Fibroblast of skin of abdomen (primary cell): Measurements from ENCODE around the gene ELOVL6.

Source experiments
- DNase-seq: peaks from one replicate; pipeline ENCODE4 v3.0.0-alpha.2; 2013

ELOVL6 gene

DNA sequence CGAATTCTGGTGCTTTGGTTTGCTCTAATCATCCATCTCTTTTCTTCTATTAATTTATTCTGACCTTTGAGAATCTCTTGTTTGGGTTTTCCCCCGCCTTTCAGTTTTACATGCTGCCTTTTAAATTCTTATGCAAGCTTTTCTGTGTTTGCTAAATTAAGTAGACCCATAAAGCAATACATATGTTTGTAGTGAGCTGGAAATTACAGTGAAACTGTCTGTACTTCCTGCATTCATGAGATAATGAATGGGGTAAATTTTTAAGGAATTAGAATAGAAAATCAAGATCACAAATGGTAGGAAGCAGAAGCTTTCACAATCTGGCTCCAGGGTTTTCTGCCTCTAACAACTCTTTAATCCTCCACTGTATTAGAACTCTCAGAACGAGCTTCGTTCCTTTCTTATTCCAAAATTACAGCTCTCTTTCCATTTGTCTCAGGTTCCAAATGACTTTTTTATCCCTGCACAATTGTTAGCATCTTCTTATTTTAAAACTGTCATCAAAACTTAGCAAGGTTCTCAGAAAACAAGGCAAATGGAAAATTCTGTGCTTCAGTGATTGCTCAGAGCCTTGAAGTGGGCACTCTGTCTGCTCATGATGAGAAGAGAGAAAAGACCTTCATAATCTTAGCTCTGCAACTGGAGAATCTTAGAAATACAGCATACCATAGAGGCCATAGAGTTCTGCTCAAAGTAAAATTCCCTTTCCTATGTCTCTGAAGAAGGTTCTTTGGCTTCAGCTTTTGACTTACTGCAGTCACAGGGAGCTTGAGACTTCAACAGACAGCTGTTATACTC, 177.6 kb downstream of the ELOVL6 start:
- peak; percentile 28 for DNase-seq

DNA sequence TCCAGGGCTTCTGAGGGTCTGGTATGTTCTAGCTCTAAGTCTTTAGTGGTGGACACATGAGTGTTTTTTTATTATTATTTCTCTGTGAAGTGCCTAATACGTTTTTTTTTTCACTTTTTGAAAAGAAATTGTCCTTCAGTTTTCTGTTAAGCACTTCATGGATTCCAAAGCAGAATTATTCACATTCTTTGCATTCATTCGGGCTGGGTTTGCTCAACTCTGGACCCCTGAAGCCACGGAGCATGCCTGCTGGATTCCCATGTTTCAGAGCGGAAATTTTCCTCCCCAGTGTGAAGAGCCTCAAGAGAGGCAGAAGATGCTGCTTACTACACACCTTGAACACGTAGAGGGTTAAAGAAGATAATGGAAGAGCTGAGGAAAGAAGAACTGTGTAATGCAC, 178.3 kb downstream of the ELOVL6 start:
- DNase-seq: peak; percentile 71

- no peak for DNase-seq
Observed at GRCh38 chr4:110019153-110019552, 179.3 kb downstream of the ELOVL6 start.

- DNase-seq: no peak
Observed at GRCh38 chr4:110014233-110014632, 184.2 kb downstream of the ELOVL6 start.

GRCh38 chr4:110012917-110013316, 185.5 kb downstream of the ELOVL6 start:
- DNase-seq: no peak

- no peak for DNase-seq
Observed at GRCh38 chr4:110010797-110011196, 187.6 kb downstream of the ELOVL6 start.

GRCh38 chr4:110009550-110009949, 188.9 kb downstream of the ELOVL6 start:
- DNase-seq: no peak

GRCh38 chr4:110008540-110008939, 189.9 kb downstream of the ELOVL6 start:
- no peak for DNase-seq

GRCh38 chr4:110007217-110007616, 191.2 kb downstream of the ELOVL6 start:
- no peak for DNase-seq

DNA sequence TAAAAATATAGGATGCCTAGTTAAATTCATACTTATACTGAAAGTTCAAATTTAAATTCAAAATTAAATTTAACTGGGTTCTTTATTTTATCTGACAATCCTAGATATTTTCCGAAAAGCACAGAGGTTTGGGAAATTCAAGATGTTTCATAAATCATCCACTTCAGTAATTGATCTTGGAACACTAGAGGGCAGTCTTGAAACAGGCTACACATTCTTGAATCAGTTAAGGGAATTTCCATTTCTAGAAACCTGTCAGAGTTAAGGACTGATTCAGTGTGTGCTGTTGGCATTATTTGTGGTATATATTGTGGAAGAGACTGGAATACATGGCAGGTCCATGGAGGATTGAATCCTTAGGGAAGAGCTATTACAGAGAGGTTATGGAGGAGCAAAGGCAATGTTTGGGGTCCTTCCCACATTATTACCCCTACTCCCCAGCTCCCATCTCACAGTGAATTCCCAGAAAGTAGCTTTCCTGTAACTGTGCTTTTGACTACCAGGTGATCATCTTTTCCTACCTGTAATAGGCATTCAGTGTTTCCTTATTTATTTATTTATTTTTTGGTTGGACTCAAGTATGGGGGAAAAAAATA, 192.9 kb downstream of the ELOVL6 start:
- peak; percentile 68 for DNase-seq

DNA sequence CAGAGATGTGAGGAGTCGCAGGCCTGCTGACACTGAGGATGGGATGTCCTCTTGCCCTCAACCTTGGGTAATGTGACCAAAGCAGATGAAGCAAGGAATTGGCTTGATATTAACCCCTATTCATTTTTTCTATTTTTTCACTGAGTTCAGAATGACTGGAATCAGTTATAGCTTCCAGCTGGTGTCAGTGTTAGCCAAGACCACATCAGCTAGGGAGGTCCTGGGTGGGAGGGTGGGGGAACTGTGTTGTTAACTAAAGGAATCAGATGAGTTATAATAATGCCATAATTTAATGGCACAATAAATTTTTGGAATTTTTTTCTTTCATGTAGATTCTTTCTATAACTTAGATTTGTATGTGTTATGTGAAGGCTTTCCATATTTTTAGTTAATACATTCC, 193.9 kb downstream of the ELOVL6 start:
- DNase-seq: no peak

GRCh38 chr4:110003401-110004187, 194.8 kb downstream of the ELOVL6 start:
- no peak for DNase-seq

GRCh38 chr4:110002326-110002725, 196.1 kb downstream of the ELOVL6 start:
- no peak for DNase-seq

DNA sequence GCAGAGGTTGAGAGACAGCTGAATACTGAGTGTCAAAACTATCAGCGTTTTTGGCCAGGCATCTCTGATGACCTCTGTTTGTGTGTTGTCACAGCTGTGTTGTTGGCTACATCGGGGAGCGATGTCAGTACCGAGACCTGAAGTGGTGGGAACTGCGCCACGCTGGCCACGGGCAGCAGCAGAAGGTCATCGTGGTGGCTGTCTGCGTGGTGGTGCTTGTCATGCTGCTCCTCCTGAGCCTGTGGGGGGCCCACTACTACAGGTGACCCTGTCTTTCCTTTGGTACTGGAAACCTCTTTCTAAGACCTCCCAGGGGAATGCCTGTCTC, 198.9 kb downstream of the ELOVL6 start:
- DNase-seq: no peak

DNA sequence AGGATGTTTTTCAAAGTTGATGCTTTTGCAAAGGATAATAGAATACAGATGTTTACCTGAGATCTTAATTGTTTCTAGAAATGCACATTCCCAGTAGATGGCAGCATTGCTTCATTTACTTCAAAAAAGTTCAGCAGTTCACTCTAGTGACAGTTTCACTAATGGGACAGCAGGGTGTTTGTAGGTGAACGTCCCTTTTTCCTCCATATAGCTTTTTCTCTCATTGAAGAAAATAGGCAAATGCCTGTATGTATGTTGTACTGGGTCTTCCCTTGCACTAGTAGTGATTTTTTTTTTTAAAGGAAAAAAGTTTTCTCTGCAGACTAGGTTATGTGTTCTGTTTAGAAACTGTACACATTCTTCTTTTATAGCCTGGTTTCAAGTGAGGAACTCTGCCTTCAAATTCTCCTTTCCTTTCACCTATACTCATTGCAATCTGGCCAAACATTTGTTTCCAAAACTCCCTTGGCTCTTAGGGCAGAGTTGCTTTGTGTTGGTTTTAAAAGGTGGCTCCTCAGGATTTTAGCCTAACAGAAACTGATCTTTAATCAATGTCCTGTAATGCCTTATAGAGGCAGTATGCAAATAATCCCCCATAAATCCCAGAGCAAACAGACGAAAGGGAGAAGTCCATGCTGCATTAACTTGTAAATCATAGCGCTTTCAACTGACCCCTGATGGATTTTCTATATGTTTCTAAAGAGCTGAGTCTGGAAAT, 199.4 kb downstream of the ELOVL6 start:
- peak; percentile 61 for DNase-seq

DNA sequence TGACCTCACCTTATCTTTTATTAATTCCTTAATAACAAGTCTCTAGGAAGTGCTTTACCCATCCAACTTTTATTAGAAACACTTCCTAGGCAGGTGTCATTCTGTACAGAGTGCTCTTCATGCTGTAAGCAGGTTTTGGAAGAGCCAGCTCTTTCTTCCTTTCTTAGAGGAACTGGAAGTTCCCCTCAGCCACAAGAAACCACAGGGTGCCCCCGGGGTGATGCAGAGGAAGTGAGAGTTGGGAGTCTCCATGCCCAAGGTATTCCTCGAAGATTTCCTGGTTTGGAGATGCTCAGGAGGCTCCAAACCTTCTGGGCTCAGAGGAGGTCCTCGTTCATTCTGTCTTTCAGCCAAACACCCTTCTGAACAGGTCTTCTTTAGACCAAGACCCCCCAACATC, 201.9 kb downstream of the ELOVL6 start:
- DNase-seq: no peak
